ENCODE data around the gene DNAI4.
"Not testable (repeated sequence)": the region's sequence is repeated elsewhere in the genome, so short reads cannot be mapped to it uniquely, and the experiment has no call there.

Gene DNAI4

DNA sequence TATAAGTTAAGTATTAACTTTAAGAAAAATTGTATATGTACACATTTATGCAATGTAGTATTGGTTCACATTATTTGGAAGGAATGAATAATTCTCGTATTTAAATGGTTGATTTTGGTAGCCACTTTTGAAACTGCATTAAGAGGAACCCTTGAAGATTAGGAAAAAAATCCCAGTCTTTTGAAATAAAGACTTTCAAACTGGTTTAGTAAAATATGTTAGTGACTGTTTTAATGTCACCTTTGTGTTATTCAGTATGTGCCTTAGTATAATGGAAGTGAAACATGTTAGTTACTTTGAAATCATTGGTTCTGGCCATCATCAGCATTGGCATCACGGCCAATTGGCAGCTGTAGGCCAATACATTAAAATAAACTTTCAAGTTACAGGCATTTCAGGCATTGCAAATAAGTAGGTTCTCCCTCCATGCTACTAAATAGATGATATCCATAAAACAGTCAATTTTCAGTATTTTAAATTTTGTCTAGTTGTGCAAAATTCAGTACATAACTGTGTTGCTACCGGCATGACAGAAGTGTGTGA lies 4.6 kb upstream of the DNAI4 start:
- DNase-seq (ENCODE audit: extremely low read depth in 1 of 2, low read depth in 1 of 2), result no peak

GRCh38 chr1:66927528-66927927 lies 2.9 kb upstream of the DNAI4 start:
- DNase-seq (ENCODE audit: extremely low read depth in 1 of 2, low read depth in 1 of 2), result no peak

DNA sequence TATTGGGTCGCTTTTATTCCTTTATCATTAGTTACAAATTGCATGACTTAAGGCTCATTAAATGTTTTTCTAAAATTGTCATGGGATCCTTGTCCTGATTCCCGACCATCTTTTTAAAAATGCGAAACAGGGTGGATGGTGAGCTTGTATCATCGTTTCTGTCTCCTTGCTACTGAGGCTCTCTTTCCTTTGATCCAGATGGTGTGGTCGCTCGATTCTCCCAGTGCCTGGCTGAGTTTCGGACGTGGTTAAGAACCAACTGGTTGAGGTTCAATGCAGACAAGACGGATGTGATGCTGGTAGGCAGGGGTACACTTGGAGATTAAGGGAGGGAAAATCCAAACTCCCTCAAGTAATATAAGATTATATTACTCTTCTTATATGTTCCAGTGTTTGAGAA lies 1.3 kb upstream of the DNAI4 start:
- DNase-seq (ENCODE audit: extremely low read depth in 1 of 2, low read depth in 1 of 2), result no peak

DNA sequence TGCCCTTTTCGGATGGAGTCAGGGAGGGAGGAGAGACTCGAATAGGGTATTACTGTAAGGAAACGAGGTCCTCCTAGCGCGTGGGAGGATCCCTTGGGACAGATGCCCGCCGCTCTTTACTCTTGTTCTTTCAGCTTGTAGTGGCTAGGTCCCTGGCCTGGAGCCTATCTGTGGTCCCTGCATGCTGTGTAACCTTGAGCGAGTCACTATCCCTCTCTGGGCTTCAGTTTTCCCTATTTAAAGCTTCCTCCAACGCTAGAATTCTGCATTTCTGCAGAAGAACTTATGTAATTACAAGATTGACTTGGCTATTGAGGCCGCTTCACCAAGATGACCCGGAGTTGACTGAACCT lies 878 bp upstream of the DNAI4 start:
- no peak for DNase-seq (ENCODE audit: extremely low read depth in 1 of 2, low read depth in 1 of 2)

GRCh38 chr1:66920543-66920942 lies 4.1 kb downstream of the DNAI4 start:
- no peak for DNase-seq (ENCODE audit: extremely low read depth in 1 of 2, low read depth in 1 of 2)

DNA sequence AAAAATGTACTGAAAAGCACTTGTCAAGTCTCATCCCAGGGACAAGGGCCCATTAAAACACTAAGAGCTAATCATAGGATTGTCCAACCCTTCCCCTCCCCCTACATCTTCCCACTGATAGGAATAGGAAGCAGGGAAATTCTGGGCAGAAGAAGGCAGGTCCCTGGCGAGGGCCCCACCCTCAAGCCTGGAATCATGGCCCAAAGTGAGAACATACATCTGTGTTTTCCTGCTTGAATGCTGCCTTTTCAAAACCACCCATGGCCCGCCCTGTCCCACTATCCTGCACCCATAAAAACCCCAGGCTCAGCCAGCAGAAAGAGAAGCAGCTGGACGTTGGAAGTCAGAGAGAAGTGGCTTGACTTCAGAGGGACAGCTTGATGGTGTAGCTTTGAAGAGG lies 4.8 kb downstream of the DNAI4 start:
- DNase-seq (ENCODE audit: extremely low read depth in 1 of 2, low read depth in 1 of 2), result no peak

- no peak for DNase-seq (ENCODE audit: extremely low read depth in 1 of 2, low read depth in 1 of 2)
These were observed 5.6 kb downstream of the DNAI4 start for GRCh38 chr1:66919063-66919462.

DNA sequence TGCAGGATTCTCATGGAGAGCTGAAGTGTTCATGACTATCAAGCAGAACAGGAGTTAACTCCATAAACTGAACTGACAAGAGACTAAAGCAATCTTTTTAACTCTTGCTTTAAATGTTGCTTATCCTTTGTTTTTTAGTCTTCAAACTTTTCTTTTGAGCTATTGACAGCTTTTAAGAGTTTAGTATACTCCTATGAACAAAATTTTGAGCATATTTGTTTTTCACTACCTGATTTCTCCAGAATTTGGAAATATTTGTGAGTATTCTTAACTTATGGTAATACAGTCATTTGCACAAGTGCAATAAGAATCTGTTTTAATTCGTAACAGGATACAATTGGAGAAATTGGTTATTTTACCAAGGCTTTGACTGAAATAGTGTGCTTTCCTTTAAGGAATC lies 7.2 kb downstream of the DNAI4 start:
- no peak for DNase-seq (ENCODE audit: extremely low read depth in 1 of 2, low read depth in 1 of 2)

DNA sequence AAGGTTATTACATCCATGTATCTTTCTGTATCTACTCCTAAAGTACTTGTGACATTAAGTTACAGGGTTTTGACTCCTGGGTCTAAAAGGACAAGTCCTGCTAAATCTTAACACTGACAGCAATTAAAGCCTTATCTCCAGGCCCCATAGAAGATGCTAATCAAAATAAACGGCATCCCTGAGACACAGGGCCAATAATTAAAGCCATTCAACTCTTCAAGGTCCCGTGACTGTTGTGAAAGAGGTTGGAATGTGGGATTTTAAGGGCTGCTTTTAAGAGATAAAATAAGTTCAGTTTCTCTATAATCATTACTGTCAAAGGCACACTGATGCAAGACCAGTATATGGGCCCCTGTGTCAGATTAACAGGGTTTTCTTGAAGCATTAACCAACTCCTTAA lies 8.3 kb downstream of the DNAI4 start:
- DNase-seq (ENCODE audit: extremely low read depth in 1 of 2, low read depth in 1 of 2), result no peak

GRCh38 chr1:66915203-66915602 lies 9.5 kb downstream of the DNAI4 start:
- DNase-seq (ENCODE audit: extremely low read depth in 1 of 2, low read depth in 1 of 2), result not testable (repeated sequence)

GRCh38 chr1:66893712-66894111 lies 30.9 kb downstream of the DNAI4 start:
- DNase-seq (ENCODE audit: extremely low read depth in 1 of 2, low read depth in 1 of 2), result no peak

- DNase-seq (ENCODE audit: extremely low read depth in 1 of 2, low read depth in 1 of 2), result no peak
These were observed 34.0 kb downstream of the DNAI4 start for GRCh38 chr1:66890621-66891020.

DNA sequence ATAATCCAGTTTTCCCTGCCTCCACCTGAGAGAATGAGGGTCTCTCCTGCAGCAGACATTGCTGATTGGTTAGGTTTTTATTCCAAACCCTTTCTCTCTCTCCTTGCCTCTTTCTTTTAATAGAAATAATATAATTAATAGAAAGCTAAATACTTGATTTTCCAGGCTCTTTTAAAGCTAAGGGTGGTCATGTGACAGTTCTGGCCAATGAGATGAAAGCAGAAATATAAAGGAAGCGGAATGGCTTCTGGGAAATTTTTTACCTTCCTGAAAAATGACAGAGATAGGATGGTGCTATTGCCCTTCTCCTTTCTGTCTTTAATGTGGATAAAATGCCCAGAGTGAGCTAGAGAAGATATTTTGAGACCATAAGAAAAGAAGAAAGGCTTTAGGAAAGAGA lies 35.6 kb downstream of the DNAI4 start:
- DNase-seq (ENCODE audit: extremely low read depth in 1 of 2, low read depth in 1 of 2), result no peak

GRCh38 chr1:66876664-66877063 lies 48.0 kb downstream of the DNAI4 start:
- DNase-seq (ENCODE audit: extremely low read depth in 1 of 2, low read depth in 1 of 2), result no peak

- no peak for DNase-seq (ENCODE audit: extremely low read depth in 1 of 2, low read depth in 1 of 2)
These were observed 51.5 kb downstream of the DNAI4 start for GRCh38 chr1:66873111-66873510.

- not testable (repeated sequence) for DNase-seq (ENCODE audit: extremely low read depth in 1 of 2, low read depth in 1 of 2)
These were observed 52.6 kb downstream of the DNAI4 start for GRCh38 chr1:66872024-66872423.

DNA sequence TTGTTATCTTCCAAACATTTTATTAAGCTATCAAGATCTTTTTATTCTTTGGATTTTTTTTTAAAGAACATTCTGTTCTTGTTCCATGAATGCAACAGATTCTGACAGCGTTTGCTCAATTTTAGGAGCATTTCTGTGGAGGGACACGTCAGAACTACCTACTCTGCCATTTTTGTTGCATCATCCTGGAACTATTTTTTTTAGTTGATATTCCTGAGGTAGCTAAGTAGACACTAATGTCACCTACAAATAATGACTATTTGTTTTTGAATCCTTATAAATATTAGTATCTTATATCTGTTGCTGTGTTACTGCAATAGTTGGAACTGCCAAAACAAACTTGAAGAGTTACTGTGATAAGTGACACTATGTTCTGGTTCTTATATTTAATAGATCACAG lies 57.2 kb downstream of the DNAI4 start:
- DNase-seq (ENCODE audit: extremely low read depth in 1 of 2, low read depth in 1 of 2), result no peak

- no peak for DNase-seq (ENCODE audit: extremely low read depth in 1 of 2, low read depth in 1 of 2)
These were observed 64.1 kb downstream of the DNAI4 start for GRCh38 chr1:66860529-66860928.

- no peak for DNase-seq (ENCODE audit: extremely low read depth in 1 of 2, low read depth in 1 of 2)
These were observed 71.3 kb downstream of the DNAI4 start for GRCh38 chr1:66853379-66853778.

DNA sequence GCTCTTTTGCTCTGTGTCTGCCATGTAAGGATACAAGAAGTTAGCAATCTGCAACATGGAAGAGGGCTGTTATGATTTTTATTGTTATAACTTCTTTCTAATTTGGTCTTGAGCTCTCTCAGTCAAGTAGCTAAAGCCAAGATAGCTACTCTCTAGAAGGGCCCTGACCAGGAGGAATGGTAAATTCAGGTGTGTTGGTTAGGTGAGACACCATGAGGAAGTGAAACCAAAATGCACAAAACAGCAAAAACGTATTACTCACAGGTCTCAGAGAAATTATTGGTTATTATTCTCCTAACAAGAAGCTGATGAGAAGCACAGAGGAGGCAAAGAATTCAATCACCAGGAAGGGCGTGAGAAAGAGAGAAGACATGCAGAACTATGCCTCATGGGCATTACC lies 71.8 kb downstream of the DNAI4 start:
- no peak for DNase-seq (ENCODE audit: extremely low read depth in 1 of 2, low read depth in 1 of 2)

GRCh38 chr1:66850989-66851388 lies 73.7 kb downstream of the DNAI4 start:
- DNase-seq (ENCODE audit: extremely low read depth in 1 of 2, low read depth in 1 of 2), result no peak

DNA sequence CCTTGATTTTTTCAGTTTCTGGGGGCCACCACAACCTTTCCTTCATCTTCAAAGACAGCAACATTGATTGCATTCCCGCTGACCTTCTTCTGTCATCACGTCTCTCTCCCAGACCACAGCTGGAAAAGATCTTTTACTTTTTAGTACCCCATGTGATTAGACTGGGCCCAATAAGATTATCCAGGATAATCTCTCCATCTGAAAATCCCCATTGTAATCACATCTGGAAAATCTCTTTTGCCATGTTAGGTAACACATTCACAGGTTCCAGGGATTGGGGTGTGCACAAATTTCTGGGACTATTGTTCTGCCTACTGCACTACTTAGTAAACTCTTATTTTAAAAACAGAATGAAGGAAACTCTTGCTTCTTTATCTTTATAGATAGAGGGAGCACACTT lies 76.5 kb downstream of the DNAI4 start:
- DNase-seq (ENCODE audit: extremely low read depth in 1 of 2, low read depth in 1 of 2), result no peak

DNA sequence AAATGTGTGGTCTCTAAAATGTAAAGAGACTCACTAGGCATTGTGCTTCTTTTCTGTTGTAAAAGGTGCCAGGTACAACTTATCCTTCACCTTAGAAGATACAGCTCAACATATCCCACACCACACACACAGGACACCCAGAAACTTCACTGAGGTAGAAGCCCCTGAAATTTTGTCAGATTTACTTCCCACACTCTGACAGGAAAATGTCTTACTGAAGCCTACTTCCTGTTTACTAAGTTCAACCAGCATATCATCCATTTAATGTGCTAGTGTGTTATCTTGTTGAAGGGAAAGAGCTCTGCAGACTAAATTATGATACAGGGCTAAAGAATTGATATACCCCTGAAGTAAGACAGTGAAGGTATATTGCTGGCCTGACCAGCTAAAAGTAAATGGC lies 83.7 kb downstream of the DNAI4 start:
- DNase-seq (ENCODE audit: extremely low read depth in 1 of 2, low read depth in 1 of 2), result no peak

GRCh38 chr1:66834926-66835325 lies 89.7 kb downstream of the DNAI4 start:
- no peak for DNase-seq (ENCODE audit: extremely low read depth in 1 of 2, low read depth in 1 of 2)

All from activated CD8-positive, alpha-beta memory T cell treated with anti-CD3 and anti-CD28 coated beads for 1 hour (primary cell).